NCI-H748 (cell line): ENCODE data around the gene PIGU.
"Not testable (repeated sequence)": the region's sequence is repeated elsewhere in the genome, so short reads cannot be mapped to it uniquely, and the experiment has no call there.

Experiments
- DNase-seq: peaks from one replicate; lab custom pipeline; 2025; ENCODE audit not compliant: unreplicated experiment; lab: John Stamatoyannopoulos, UW

The PIGU gene

DNA sequence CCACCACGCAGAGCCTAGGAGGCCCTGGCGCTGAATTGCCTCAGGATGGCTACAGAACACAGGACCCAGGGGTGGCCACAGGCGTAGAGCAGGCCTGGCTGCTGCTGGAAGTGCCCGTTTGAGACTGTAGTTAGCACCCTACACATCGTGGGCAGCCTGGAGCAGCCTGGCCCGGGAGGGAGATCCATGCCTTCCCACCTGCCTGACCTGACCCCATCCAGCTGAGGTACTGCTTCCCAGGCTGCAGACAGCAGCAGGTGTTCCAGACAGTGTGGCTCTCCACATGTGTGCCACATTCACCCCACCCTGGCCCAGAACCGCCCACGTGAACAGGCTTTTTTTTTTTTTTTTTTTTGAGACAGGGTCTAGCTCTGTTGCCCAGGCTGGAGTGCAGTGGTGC, 139.2 kb downstream of the PIGU start:
- DNase-seq: no peak

DNA sequence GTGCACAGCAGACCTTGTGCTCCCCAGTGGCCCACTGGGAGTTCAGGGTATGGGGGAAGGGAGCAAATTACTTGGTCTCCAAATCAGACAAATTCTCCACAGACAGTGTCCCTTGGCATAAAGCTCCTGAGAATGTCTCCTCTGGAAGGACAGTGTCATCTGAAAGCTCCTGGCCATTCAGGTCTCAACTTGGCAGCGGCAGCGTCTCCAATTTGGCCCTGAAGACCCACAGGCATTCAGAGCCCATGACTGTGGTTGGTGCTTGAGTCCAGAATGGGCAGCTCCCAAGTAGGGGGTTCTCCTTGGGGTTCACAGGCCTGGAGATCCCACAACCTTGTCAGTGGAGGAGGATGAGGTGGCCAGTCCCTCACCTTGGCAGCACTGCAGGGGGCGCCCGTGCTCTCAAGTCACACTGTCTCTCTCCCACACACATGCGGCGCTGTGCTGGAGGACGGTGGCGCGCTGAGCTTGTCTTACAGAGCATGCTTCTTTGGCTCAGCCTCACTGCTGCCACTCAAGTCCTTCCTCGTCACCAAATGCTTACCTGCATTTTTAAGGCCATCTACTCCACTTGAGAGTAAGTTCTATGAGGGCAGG, 140.0 kb downstream of the PIGU start:
- peak; percentile 35 for DNase-seq

DNA sequence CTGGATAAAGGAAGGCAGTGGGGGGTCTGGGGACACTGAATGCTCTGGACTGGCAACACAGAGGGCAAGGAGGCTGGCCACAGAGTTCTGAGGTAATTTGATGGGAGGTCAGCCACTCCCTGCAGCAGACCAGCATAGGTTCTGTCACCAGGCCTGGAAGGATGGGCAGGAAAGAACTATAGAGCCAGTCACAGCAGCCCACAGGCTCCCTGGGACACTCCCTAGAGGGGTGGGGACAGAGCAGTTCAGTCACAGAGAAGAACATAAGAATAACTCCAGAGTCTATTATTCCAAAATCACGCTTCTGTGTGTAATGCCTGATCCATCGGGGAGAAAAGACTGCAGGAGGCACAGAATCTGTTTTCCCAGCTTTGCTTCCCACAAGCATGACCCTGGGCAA, 141.0 kb downstream of the PIGU start:
- no peak for DNase-seq

DNA sequence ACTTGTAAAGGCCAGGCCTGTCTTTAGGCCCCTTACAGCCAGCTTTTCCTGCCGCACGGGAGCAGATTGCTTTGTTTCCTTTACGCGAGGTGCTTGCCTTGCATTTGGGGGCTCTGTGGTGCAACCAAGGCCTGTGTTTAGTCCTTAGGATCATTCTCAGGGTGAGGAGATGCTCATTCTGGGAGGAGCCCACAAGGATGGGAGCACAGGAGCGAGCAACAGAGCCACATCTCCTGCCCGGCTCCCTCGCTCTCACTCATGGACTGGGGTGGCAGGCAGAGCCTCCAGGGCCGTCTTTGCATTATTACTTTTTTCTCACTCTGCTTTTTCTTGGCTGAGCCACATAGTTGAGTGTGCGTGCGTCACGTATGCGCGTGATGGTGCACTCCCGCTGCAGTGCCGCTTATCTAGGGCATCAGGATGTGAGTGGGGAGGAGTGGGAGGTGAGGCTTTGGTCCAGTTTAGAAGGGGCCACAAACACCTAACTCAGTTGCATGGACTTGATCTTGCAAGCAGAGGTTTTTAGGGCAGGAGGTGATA, 141.5 kb downstream of the PIGU start:
- DNase-seq: no peak

DNA sequence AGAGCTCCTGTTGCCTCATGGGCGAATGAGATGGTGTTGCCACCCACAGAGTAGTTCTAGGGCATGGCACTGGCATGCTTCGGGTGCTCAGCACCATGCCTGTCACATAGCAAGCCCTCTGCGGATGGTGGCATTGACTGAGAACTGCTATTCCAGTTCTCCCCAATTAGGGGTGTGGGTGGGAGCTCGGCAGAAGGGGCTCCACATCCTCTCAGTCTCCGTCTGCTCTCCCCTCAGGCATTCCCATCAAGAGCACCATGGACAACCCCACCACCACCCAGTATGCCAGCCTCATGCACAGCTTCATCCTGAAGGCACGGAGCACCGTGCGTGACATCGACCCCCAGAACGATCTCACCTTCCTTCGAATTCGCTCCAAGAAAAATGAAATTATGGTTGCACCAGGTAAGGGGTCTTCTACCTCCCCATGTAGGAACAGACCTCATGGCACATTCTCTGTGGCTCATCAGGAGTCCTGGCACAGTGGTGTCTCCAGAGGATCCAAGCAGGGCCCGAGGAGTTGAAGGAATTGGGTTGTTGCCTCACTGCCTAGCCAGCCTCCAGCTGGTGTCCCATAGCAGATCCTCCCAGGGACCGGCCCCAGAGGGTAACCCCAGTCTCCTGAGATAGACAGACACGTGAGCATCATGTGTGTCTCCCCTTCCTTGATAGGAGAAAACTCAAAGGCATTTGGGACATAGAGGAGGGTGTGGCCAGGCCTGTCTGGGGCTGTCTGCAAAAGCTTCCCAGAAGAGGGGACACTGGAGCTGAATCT, 142.3 kb downstream of the PIGU start:
- DNase-seq: no peak

DNA sequence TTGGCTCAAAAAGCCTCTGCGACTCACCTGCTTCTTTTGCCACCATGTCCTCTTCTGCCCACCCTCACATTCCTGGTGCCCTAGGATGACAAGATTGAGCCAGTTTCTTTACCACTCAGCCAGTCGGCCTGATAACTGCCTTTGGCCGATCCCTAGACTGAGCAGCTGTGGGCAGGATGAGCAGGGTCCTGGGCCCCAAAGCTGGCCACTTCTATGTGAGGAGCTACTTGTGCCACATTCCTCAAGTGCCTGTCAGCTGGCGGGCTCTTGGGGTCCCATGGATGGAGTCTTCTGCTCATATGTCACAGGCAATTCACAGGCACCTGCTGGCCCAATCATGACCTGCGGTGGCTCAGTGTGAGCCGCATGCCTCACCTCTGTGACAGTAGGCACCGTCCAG, 144.1 kb downstream of the PIGU start:
- no peak for DNase-seq

DNA sequence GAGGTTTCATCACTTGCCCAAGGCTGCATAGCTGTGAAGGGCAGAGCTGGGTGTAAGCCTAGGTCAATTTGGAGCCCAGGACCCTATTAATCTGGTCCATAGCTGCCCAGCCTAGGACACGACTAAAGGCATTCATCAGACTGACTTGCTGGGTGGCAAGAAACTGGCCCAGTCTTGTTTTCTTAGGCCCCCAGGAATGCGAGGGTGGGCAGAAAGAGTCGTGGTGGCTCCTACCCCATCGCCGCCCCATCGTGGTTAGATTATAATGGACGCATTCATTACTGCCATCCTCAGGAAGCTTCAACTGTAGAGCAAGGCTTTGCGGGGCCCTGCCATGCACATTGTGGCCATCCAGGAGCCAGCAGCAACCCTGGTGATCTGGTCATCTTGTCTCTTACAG, 144.6 kb downstream of the PIGU start:
- DNase-seq: no peak

DNA sequence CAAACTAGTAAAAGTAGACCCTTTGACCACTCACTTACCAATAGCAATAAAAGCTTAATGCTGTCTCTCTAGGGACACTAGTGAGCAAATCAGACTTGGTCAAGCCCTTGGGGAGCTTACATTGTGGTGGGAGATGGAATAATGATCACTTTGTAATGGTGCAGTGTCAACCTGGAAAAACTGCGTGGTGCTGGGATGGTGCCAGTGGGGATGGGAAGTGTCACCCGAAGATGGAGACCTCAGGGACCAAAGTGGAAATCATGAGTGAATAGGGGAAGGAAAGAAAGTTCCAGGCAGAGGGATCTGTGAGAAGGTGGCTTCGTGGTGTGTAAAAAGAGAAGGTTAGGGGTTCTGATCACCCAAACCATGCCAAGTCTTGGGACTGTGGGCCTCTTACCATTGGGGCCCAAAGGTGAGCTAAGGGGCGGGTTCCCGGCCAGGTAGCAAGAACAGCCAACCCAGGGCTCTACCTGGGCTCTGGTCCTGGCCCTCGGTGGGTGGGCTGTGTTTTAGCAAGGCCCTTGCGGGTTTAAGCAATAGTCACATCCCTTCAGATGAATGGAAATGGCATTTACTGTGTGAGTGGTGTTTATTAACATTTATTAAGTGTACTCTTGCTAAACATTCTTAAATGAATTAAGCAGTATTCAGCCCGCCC, 145.2 kb downstream of the PIGU start:
- no peak for DNase-seq

DNA sequence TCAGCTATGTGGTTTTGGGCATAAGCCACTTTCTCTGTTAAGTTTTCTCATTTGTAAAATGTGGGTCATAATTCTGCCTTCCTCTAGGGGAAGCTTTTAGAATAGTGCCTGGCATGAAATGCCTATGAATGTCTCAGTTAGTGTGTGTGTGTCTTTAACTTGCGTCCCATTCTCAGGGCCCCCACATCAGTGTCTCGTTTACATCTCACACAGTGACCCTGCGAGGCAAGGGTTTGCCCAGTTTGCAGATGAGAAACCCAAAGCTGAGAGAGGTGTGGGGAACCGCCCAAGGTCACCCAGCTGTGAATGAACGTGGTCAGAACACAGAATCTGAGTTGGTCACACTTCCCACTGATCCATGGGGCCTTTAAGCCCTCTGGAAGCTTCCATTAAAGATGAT, 146.6 kb downstream of the PIGU start:
- no peak for DNase-seq

DNA sequence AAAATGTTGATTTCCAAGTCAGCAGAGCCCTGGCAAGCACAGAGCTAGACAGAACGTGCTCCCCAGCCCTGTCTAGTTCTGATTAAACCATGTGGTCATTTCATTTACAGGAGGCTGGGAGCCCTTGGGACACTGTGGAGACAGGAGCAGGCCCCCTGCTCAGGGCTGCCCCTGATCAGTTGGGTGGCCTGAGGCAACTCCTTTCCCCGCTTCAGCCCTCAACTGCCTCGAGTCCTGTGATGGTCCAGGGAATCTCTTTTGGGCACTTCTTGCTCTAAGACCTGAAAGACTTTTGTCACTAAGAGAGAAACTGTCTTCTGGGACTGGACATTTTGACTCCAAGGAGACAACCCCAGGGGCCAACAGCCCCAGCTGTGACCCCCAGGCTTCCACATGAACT, 147.2 kb downstream of the PIGU start:
- DNase-seq: no peak

DNA sequence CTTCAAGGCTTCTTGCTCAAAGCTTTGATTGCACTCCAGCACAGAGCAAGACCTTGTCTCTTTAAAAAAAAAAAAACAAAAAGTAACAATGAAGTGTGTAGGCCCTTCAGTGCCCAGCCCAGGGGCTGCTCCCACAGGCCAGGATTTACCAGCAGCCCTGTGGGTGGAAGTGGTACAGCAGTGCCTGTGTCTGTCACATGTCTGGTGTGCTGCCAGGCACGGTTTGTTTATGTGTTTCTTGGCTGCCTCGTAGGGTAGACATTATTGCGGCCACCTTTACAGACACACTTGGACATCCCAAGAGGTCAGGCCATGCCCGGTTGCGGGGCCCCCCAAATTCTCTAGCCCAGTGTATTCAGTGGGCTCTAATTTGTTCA, 148.0 kb downstream of the PIGU start:
- no peak for DNase-seq

DNA sequence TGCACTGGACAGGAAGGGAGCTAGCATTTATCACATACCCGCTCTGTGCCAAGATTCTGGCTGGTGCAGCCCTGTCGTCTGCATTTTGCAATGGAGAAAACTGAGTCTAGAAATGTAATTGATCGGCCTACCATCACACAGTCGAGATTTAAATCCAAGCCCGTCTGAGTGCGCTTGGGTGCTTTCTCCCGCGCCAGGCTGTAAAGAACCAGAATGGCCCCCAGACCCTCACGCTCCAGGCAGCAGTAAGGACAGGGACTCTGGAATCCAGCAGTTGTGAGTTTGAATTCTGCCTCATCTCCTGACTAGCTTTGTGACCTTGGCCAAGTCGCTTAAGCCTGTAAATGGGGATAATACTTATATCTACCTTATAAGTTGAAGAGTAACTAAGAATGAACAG, 149.9 kb downstream of the PIGU start:
- DNase-seq: no peak

DNA sequence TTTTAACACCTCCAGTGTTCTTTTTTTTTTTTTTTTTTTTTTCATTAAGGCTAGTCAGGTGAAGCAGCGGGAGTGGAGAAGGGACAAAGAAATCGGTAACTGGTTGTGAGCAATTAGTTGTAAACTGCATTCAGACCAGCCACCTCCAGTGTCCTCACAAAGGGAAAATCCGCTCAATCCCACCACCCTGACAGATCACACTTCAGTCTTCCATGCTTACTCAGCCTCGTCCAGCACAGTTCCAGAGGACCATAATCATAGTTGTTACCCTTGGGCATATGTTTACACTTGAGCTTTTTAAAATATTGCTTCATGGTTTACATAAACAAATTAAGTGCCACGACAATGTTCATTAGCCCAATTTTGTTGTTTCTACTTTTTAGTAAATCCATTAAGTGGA, 150.4 kb downstream of the PIGU start:
- no peak for DNase-seq

DNA sequence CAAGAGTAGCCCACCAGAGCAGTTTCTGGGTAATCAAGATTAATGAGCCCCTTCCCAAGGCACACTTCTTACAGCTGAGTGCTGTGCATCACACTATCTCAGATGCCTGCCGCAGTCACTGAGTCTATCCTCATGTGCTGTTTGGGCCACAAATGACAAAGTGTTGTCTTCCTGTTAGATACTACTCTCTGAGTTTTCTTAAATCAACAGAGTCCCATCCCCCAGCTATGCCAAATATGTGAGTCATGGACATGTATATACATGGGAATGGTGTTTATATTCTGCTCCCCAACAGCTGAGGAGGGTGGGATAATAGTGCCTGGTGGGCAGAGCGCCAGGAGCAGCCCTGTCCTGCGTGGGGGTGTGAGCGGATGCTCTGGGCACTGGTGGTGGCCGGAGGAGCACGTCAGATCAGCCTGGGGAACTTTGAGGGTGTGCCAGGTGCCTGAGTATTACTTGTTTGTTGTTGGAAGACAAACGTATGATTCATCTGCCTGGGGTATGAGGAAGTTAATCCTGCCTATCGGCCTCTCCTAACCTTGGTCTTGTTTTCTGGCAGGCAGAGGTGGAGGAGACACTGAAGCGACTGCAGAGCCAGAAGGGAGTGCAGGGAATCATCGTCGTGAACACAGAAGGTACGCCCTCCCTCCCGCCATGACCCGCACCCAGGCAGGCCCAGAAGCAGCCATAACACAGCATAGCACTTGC, 151.0 kb downstream of the PIGU start:
- no peak for DNase-seq

DNA sequence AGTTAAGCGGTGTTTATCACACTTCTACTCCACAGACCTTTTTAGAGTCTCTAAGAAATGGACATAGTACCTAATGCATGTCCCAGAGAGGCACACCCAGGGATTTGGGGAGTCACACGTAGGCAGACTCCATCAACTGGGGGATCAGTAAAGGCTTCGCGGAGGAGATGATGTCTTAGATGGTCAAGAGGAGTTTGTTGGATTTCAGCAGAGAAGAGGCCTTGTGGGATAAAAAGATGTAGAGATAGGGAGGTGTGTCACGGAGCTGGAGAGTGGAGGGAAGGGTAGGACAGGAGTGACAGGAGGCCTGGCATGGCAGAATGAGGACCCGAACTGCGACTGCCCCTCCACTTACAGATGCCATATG, 151.6 kb downstream of the PIGU start:
- no peak for DNase-seq

DNA sequence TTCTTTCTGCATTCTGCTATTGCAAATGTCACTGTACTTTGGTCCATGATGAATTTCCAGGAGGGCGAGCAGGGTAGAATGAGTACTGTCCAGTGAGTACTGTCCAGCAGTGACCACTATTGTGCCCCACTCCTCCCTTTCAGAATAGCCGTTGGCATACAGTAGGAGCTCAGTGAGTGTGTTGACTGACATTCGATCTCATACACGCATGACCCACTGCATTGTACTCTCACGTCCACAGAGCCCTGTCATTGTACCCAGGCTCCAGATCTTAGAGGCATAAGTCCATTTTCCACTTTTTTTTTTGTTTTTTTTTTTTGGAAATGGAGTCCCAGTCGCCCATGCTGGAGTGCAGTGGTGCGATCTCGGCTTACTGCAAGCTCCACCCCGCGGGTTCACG, 152.5 kb downstream of the PIGU start:
- DNase-seq: no peak

DNA sequence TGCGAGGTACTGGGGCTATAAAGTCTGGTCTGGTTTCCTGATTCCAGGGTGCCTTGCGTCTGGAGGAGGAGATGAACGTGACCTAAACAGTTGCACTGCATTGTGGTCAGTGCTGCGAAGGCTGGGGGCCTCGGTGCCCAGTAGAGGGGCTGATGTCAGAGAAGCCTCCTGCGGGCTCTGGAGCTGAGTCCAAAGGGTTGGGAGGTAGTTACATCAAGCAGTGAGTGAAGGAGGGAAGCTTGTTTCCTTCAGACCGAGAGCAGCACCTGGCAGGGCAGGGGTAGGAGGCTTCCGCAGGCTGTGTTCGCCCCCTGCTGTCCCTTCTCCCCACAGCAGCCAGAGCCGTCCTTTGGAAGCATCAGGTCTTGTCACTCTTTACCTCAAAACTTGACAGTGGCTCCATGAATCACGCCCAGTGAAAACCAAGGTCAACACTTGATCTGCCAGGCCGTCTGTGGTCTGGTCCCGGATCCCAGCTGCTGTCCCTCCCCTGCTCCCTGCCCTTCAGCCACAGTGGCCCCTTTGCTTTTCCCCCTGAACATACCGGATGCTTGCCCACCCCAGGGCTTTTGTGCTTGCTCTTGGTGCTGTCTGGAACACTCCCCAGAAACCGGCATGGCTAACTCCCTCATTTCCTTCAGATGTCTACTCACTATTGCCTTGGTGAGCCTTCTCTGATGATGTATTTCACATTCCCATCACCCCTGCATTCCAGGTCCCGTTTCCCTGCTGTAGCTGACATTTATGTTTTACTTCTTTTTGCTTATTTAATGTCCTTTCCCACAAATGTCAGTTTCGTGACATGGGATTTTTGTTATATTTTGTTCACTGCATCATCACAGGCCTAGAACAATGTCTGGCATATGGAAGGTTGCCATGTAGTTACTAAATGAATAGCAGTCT, 153.7 kb downstream of the PIGU start:
- peak; percentile 26 for DNase-seq

DNA sequence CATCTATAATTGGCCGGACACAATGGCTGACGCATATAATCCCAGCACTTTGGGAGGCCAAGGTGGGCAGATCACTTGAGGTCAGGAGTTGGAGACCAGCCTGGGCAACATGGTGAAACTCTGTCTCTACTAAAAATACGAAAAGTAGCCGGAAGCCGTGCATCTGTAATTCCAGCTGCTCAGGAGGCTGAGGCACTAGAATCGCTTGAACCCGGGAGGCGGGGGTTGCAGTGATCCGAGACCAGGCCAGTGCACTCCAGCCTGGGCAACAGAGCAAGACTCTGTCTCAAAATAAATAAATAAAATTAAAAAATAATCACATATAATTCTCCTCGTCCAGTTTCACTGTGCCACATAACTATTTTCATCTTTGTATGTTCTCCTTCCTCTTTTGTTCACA, 157.1 kb downstream of the PIGU start:
- DNase-seq: not testable (repeated sequence)

DNA sequence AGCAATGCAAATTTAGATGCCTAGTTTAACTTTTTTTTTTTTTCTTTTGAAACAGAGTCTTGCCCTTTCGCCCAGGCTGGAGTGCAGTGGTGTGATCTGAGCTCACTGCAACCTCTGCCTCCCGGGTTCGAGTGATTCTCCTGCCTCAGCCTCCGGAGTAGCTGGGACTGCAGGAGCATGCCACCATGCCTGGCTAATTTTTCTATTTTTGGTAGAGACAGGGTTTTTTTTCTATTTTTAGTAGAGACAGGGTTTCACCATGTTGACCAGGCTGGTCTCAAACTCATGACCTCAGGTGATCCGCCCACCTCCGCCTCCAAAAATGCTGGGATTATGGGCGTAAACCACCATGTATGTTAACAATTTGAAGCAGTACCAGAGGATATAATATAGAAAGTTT, 158.0 kb downstream of the PIGU start:
- DNase-seq: not testable (repeated sequence)

DNA sequence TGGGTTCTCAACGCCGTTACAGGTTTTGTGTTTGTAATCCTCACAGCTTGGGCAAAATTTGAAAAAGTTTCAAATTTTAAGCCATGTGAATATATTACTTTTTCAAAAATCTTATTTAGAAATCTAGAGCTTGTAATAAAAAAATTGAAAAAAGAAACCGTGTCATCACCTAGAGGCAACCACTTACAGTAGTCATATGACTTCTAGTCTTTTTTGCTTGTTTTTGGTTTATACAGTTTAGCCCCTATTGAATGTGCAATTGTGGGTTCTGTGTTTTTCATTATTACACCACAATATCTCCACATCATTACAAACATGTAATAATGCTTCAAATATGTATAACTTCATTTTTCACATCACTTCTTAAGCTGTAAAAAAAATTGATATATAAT, 159.8 kb downstream of the PIGU start:
- DNase-seq: no peak
